ENCODE measurements around the gene TRIM60.

TRIM60 gene

DNA sequence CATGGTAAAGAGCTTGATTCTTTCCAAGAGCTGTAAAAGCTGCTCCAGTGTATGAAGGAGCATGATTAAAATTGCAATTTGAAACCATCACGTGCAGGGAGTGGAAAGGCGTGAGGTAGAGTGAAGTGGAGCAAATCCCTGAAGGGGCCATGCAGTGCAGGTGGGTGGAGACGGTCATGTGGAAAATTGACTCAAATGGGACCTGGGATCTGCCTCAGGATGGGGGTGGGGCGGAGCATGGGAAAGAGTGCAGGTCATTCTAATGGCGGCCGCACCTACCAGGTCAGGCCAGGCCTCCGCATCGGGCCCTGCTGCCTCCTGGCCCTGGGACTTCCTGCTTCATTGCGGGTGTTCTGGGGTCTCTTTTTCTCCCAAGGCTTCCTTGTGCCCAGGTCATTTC, 25.3 kb upstream of the TRIM60 start:
- TF ChIP-seq, protein P1, sequence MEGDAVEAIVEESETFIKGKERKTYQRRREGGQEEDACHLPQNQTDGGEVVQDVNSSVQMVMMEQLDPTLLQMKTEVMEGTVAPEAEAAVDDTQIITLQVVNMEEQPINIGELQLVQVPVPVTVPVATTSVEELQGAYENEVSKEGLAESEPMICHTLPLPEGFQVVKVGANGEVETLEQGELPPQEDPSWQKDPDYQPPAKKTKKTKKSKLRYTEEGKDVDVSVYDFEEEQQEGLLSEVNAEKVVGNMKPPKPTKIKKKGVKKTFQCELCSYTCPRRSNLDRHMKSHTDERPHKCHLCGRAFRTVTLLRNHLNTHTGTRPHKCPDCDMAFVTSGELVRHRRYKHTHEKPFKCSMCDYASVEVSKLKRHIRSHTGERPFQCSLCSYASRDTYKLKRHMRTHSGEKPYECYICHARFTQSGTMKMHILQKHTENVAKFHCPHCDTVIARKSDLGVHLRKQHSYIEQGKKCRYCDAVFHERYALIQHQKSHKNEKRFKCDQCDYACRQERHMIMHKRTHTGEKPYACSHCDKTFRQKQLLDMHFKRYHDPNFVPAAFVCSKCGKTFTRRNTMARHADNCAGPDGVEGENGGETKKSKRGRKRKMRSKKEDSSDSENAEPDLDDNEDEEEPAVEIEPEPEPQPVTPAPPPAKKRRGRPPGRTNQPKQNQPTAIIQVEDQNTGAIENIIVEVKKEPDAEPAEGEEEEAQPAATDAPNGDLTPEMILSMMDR (IDR thresholded peaks at IDR 0.05; ENCODE audit: control insufficient read depth, insufficient read depth, low read depth, low read length, missing control alignments), result no peak
- H3K4me3 ChIP-seq (ENCODE audit: control insufficient read depth, low read depth, low read length), result no peak overlapping the region
- DNase-seq (ENCODE audit: low read depth), result no peak

DNA sequence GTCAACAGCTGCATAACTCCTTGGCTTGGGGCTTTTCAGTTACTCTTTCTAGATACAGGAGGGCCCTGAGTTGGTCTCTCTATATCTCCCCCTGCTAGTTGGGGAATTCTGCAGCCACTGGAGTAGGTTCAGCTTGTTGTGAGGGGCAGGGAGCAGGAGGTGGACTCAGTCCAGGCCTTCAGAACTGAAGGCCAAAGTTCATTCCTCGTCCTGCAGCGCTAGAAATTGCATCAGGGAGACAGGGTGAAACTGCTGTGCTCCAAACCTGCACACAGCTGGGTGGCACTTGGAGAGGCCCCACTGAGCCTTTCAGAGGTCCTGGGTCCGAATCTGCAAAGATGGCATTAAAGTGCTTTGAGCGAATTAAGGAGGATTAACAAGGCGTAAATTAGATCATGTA, 24.9 kb upstream of the TRIM60 start:
- no peak overlapping the region for H3K4me3 ChIP-seq (ENCODE audit: control insufficient read depth, low read depth, low read length)
- DNase-seq (ENCODE audit: low read depth), result no peak
- TF ChIP-seq, protein P1 (IDR thresholded peaks at IDR 0.05; ENCODE audit: control insufficient read depth, insufficient read depth, low read depth, low read length, missing control alignments), result no peak

DNA sequence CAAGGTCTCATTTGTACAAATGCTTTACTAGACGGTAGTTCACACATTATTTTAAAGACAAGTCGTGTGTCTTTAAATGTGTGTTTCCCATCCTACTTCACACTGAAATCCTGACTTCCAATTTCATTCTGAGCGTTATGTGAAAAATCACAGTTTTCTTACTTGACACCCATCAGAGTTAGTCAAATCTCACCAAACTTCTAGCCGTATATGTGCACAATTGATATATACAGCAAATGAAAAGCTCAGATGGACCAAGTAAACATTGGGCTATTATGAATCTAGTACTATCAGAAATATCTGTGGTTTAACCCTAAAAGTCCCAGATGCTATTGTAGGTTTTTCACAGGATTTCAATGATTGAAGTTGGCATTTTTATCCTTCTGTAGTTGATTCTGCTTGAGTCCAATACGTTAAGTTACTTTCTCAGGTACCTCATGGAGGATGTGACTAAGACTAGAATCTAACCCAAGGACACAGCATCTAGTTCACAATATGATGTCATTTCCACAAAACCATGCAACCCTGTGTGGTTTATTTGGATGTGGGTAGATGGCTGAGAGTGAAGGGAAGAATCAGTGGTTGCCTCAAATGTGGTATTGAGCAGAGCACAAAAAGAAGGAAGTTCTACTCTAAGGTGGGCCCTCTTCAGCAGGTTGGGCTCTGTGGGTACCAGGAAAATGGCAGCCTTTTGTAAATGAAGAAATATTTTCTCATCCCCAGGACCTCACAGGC, 22.1 kb upstream of the TRIM60 start:
- H3K4me3 ChIP-seq (ENCODE audit: control insufficient read depth, low read depth, low read length), result no peak overlapping the region
- DNase-seq (ENCODE audit: low read depth), result no peak
- TF ChIP-seq, protein P1 (IDR thresholded peaks at IDR 0.05; ENCODE audit: control insufficient read depth, insufficient read depth, low read depth, low read length, missing control alignments), result no peak

DNA sequence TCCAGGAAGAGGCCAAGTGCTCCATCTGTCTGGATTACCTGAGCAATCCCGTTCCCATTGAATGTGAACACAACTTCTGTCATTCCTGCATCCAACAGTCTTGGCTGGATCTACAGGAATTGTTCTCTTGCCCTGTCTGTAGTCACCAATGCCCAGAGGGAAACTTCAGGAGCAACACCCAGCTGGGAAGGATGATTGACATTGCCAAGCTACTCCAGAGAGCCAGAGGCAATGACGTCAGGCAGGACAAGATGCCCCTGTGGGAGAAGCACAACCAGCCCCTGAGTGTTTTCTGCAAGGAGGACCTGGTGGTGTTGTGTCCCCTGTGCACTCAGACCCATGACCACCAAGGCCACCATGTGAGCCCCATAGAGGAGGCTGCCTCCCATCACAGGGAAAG, 21.3 kb upstream of the TRIM60 start:
- no peak overlapping the region for H3K4me3 ChIP-seq (ENCODE audit: control insufficient read depth, low read depth, low read length)
- TF ChIP-seq, protein P1 (IDR thresholded peaks at IDR 0.05; ENCODE audit: control insufficient read depth, insufficient read depth, low read depth, low read length, missing control alignments), result no peak
- DNase-seq (ENCODE audit: low read depth), result no peak

DNA sequence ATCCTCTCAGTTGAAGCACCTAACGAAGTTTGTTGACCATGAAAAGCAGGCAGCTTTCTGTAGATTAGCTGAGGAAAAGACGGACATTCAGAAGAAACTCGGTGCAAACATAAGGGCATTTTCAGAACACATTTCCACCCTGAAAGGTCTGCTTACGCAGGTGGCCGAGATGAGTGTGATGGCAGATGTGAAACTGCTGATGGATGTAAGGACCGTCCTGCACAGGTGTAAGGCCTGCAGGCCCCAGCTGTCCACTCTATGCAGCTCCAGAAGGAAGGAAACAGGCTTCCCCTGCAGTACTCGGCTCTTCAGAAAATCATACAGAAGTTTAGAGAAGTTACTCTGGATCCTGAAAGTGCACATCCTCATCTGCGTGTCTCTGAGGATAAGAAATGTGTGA, 20.8 kb upstream of the TRIM60 start:
- H3K4me3 ChIP-seq (ENCODE audit: control insufficient read depth, low read depth, low read length), result no peak overlapping the region
- TF ChIP-seq, protein P1 (IDR thresholded peaks at IDR 0.05; ENCODE audit: control insufficient read depth, insufficient read depth, low read depth, low read length, missing control alignments), result no peak
- no peak for DNase-seq (ENCODE audit: low read depth)

DNA sequence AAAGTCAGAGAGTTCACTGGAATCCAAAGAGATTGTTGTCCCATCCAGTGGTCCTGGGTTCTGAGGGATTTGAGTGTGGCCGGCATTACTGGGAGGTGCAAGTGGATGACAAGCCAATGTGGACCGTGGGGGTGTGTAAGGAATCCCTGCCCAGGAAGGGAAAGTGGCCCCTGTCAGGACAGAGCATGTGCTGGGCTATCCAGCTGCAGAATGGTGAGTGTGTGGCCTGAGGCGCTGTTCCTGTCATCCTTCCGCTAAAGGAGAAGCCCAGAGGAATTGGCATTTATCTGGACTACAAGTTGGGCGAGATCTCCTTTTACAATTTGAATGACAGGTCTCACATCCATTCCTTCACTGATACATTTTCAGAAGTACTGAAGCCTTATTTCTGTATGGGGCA, 20.4 kb upstream of the TRIM60 start:
- TF ChIP-seq, protein P1 (IDR thresholded peaks at IDR 0.05; ENCODE audit: control insufficient read depth, insufficient read depth, low read depth, low read length, missing control alignments), result no peak
- H3K4me3 ChIP-seq (ENCODE audit: control insufficient read depth, low read depth, low read length), result no peak overlapping the region
- DNase-seq (ENCODE audit: low read depth), result no peak

Measured in AG09309 (cell line).